GM12875 (cell line): Measurements from ENCODE around the gene ITGA1.

Experiments
- H3K4me3 ChIP-seq: one replicate; pipeline ENCODE4 v1.5.1; 2011; ENCODE audit warnings: low read depth, low read length, control low read depth
- CTCF ChIP-seq: IDR thresholded peaks from 2 replicates; pipeline ENCODE4 v1.5.1; 2011; ENCODE audit warnings: low read depth, mild to moderate bottlenecking, control low read depth, inconsistent platforms, low read length, moderate library complexity, borderline replicate concordance; ENCODE audit not compliant: insufficient read depth

ITGA1 gene

DNA sequence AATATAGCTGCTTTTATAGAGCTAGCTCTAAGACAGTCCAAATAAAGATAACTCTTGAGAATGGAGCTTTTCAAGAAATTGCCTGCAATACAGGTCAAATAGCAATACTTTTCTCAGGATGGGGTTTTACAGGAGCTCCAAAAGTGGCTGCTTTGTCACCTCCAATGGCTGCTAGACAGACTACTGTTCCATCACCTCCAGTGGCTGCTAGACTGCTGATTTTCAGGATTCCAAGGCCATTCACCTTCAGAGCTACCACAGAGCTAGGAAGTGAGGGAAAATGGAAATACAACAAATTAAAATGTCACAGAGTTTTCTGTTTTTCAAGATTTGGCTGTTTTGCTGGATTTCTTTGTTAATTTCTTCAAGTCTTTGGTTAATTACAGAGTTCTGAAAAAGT, 8.5 kb upstream of the ITGA1 start:
- no peak overlapping the region for H3K4me3 ChIP-seq
- no peak for TF ChIP-seq CTCF

DNA sequence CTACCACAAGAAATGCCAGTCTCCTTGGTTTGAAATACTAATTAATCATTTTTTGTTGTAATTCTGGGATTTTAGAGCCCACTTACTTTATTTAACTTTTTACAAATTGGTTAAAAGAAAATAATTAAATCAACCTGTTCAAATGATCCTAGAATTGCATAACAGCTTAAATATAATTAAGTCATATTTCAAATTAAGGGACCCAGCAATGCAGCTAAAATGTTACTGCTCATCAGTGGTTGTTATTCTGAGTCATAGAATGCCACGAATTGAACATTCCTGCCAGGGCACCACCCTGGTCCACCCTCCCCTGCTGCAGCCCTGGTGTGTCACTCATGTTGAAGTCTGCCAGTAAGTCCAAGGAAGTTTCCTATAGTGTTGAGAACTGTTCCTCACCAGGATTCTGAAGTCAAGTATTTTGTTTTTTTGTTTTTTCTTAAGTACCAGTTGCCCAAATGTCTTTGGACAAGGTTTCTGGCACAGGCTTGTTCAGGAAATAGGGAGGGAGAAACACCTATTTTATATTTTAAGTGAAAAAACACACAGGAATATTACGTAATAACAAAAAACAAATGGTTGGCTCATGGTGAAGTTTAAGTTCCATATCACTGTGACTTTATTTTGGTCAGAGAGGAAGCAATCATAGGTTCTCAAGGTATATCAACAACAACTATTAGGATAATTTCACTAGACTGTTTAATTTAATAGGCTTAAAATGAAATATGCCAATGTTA, 4.3 kb upstream of the ITGA1 start:
- no peak overlapping the region for H3K4me3 ChIP-seq
- no peak for TF ChIP-seq CTCF

GRCh38 chr5:52784737-52785136, 3.0 kb upstream of the ITGA1 start:
- no peak for TF ChIP-seq CTCF

GRCh38 chr5:52786391-52786790, 1.3 kb upstream of the ITGA1 start:
- H3K4me3 ChIP-seq = no peak overlapping the region
- no peak for TF ChIP-seq CTCF

More at GRCh38 chr5:52784737-52785136, 3.0 kb upstream of the ITGA1 start:
- H3K4me3 ChIP-seq = no peak overlapping the region

- peak overlapping the region; percentile 61 for H3K4me3 ChIP-seq
- peak; percentile 20; the same call in 1 of the 2 replicates for TF ChIP-seq CTCF
These were observed 642 bp upstream of the ITGA1 start for GRCh38 chr5:52786949-52787599.

- H3K4me3 ChIP-seq = peak overlapping the region; percentile 61
- TF ChIP-seq CTCF = no peak
These were observed 747 bp downstream of the ITGA1 start for GRCh38 chr5:52788505-52788821.

GRCh38 chr5:52789378-52789777, 1.7 kb downstream of the ITGA1 start:
- no peak for TF ChIP-seq CTCF

More at GRCh38 chr5:52789378-52789777, 1.7 kb downstream of the ITGA1 start:
- H3K4me3 ChIP-seq = no peak overlapping the region
